Stomach (tissue), 19 donors: ENCODE data around the gene PHOX2A. TPM values are rescaled to one million over a fixed set of nuclear protein-coding genes. Genes with fewer than 3 reads are reported as not detected.
"Not testable (repeated sequence)": the region's sequence is repeated elsewhere in the genome, so short reads cannot be mapped to it uniquely, and the experiment has no call there.

Experiments used
- DNase-seq, 2 donors: peaks; one replicate each; pipeline versions ENCODE4 v3.0.0 to v3.0.0-alpha.2; 2013 to 2019
- H3K27ac ChIP-seq, 5 donors: fragments of 200-600 bp in 4 of 5; sonication (generic) in 4 of 5; one replicate each; pipeline ENCODE4 v1.5.1; 2013 to 2019; ENCODE audit warnings: mild to moderate bottlenecking in 1 of 5, moderate library complexity in 1 of 5
- H3K27me3 ChIP-seq, 3 donors: fragments of 200-600 bp; sonication (generic); one replicate each; pipeline ENCODE4 v1.5.1; 2017 to 2019; ENCODE audit warnings: mixed run types in 1 of 3
- H3K36me3 ChIP-seq, 4 donors: fragments of 200-600 bp; sonication (generic); 1 replicate in 3 of 4; 2 replicates in 1 of 4; pipeline ENCODE4 v1.5.1; 2016 to 2019
- H3K4me1 ChIP-seq, 4 donors: fragments of 200-600 bp; sonication (generic); one replicate each; pipeline ENCODE4 v1.5.1; 2016 to 2019
- H3K4me3 ChIP-seq, 4 donors: fragments of 200-600 bp; sonication (generic) in 3 of 4; one replicate each; pipeline ENCODE4 v1.5.1; 2016 to 2019; ENCODE audit warnings: mild to moderate bottlenecking in 1 of 4
- H3K9me3 ChIP-seq, 4 donors: fragments of 200-600 bp; sonication (generic); one replicate each; pipeline ENCODE4 v1.5.1; 2016 to 2019
- CTCF ChIP-seq, 7 experiments: fragments of 450-650 bp in 4 of 7; fragments of 200-600 bp in 3 of 7; sonication (generic) in 3 of 7; IDR thresholded peaks; one replicate each; pipeline ENCODE4 v1.5.1; 2016 to 2019; ENCODE audit warnings: antibody characterized with exemption in 7 of 7, control low read depth in 2 of 7, mild to moderate bottlenecking in 1 of 7
- EP300 ChIP-seq: sonication (generic); formaldehyde crosslinking; IDR thresholded peaks from one replicate; pipeline ENCODE4 v1.6.1; 2017; ENCODE audit warnings: antibody characterized with exemption
- POLR2A ChIP-seq, 4 donors: fragments of 450-650 bp; IDR thresholded peaks; one replicate each; pipeline ENCODE4 v1.6.1; 2016; ENCODE audit warnings: antibody characterized with exemption in 4 of 4, control low read depth in 2 of 4, mild to moderate bottlenecking in 1 of 4, moderate library complexity in 1 of 4
- POLR2AphosphoS5 ChIP-seq, 3 donors: sonication (generic); formaldehyde crosslinking; IDR thresholded peaks; one replicate each; pipeline ENCODE4 v1.6.1; 2016; ENCODE audit warnings: antibody characterized with exemption in 3 of 3
- WGBS, 5 donors: extraction: QIAGEN DNeasy Blood & Tissue Kit in 3 of 5; methylation state at CpG; one replicate each; pipeline versions ENCODE4 v1.1.5 to v1.1.7; 2013 to 2018; 5-methylcytosine and 5-hydroxymethylcytosine counted together
- intact Hi-C: fragments of 100-400 bp; cut with DNase I; formaldehyde crosslinking; loops from one replicate; pipeline ENCODE4 v1.15.1; 2023; ENCODE audit warnings: low total_unique reads
- long read RNA-seq, 10 donors: transcript quantifications; one replicate each; lab custom pipeline, GENCODE V29; 2026
- polyA plus RNA-seq, 3 donors: library from polyadenylated mRNA; stranded (reverse); fragments of 200-250 nt; gene quantifications; one replicate each; pipeline ENCODE4 v1.2.3, GENCODE V29; 2013
- total RNA-seq, 5 donors: library from RNA; depleted of rRNA; stranded (reverse); fragments of >200 nt; gene quantifications; one replicate each; pipeline versions ENCODE4 v1.1.0 to v1.2.3, GENCODE V29; 2014 to 2016
- donor health status: healthy with polysubstance abuse.
- donor health status: Bipolar disorder and iron deficiency.
- donor health status: healthy.

PHOX2A gene
- total RNA-seq (not detected), polyA plus RNA-seq (under 1 TPM in 1 of 3 donors, not detected in 2; 0.53 TPM)
- long read RNA-seq, donor 1, partial matches to known transcripts = 0 of 4 reads
- long read RNA-seq, donor 1, other reads (novel, unspliced or antisense) = 0 of 4 reads
- long read RNA-seq, donor 2, partial matches to known transcripts = 0 of 3 reads
- long read RNA-seq, donor 2, other reads (novel, unspliced or antisense) = 0 of 3 reads
- long read RNA-seq, donor 3 = 0 reads
- long read RNA-seq, donor 4 = 0 reads
- long read RNA-seq, donor 5, transcript PHOX2A-201 (3 exons, 1,699 nt) = major isoform, 9 of 9 reads
- long read RNA-seq, donor 5, partial matches to known transcripts = 0 of 9 reads
- long read RNA-seq, donor 5, other reads (novel, unspliced or antisense) = 0 of 9 reads
- long read RNA-seq, donor 6, partial matches to known transcripts = 0 of 4 reads
- long read RNA-seq, donor 6, other reads (novel, unspliced or antisense) = 0 of 4 reads
- long read RNA-seq, donor 7, transcript PHOX2A-201 (3 exons, 1,699 nt) = major isoform, 8 of 78 reads
- long read RNA-seq, donor 7, partial matches to known transcripts = 70 of 78 reads
- long read RNA-seq, donor 7, other reads (novel, unspliced or antisense) = 0 of 78 reads
- long read RNA-seq, donor 8, partial matches to known transcripts = 23 of 24 reads
- long read RNA-seq, donor 8, other reads (novel, unspliced or antisense) = 0 of 24 reads
- long read RNA-seq, donor 9 = 0 reads
- long read RNA-seq, donor 10, partial matches to known transcripts = 0 of 2 reads
- long read RNA-seq, donor 10, other reads (novel, unspliced or antisense) = 0 of 2 reads

GRCh38 chr11:72244060-72244360 is at the start of gene PHOX2A:
Gene PHOX2A, minus strand, starts transcription at chr11:72244176. Its CDS starts 172 bp downstream, at chr11:72244004.
- Histone ChIP-seq H3K36me3 (no peaks in the 10 kb centered on the region), H3K27me3 (peaks cover 21 to 93% (median 62%) of the 10 kb centered on the region in 3 donors), H3K27ac (no peak within 1 kb of the TSS), H3K9me3 (peaks cover 0 to 8% (median 0%) of the 10 kb centered on the region in 4 donors), H3K4me1 (peaks cover 30 to 42% (median 36%) of the 10 kb centered on the region in 4 donors), H3K4me3 (peak within 1 kb of the TSS in 3 of 4 donors; percentile 19 to 38 (median 25))
- WGBS, 5 donors = 0 to 4% (median 3%) methylated on average over 7 to 37 of the region's 37 CpGs
- no peak for DNase-seq
- intact Hi-C loops = no loop called here
- no peak for TF ChIP-seq POLR2AphosphoS5 (IDR thresholded peaks at IDR 0.05)
- TF ChIP-seq EP300 = no peak
- TF ChIP-seq CTCF (IDR thresholded peaks at IDR 0.05) = no peak
- no peak for TF ChIP-seq POLR2A (IDR thresholded peaks at IDR 0.05)

- peaks cover 5 to 65% (median 60%) of the 10 kb centered on the region in 4 donors for H3K36me3 ChIP-seq
- 88 to 97% (median 96%) methylated on average over 7 to 14 of the region's 14 CpGs for WGBS, 5 donors
Observed at GRCh38 chr11:72293391-72293790, 49.4 kb upstream of the PHOX2A start.

GRCh38 chr11:72292106-72292785 is 48.3 kb upstream of the PHOX2A start:
- intact Hi-C loops = no loop called here
- Histone ChIP-seq H3K27ac (no peak overlapping the region), H3K9me3 (no peaks in the 10 kb centered on the region), H3K4me3 (no peak overlapping the region), H3K36me3 (peaks cover 5 to 54% (median 50%) of the 10 kb centered on the region in 4 donors), H3K4me1 (no peaks in the 10 kb centered on the region), H3K27me3 (no peaks in the 10 kb centered on the region)
- TF ChIP-seq POLR2AphosphoS5 (IDR thresholded peaks at IDR 0.05) (no peak), EP300 (no peak), CTCF (IDR thresholded peaks at IDR 0.05) (no peak), POLR2A (IDR thresholded peaks at IDR 0.05) (no peak)
- DNase-seq = peak in 1 of 2 donors; percentile 10
- 77 to 89% (median 79%) methylated on average over 8 of the region's 8 CpGs for WGBS, 5 donors

More at GRCh38 chr11:72293391-72293790, 49.4 kb upstream of the PHOX2A start:
- Histone ChIP-seq H3K9me3 (no peaks in the 10 kb centered on the region), H3K27me3 (no peaks in the 10 kb centered on the region), H3K4me1 (no peaks in the 10 kb centered on the region), H3K4me3 (no peak overlapping the region), H3K27ac (no peak overlapping the region)
- intact Hi-C loops = no loop called here
- TF ChIP-seq POLR2AphosphoS5 (IDR thresholded peaks at IDR 0.05) (no peak), CTCF (IDR thresholded peaks at IDR 0.05) (no peak), EP300 (no peak), POLR2A (IDR thresholded peaks at IDR 0.05) (no peak)
- DNase-seq = no peak

- peaks cover 5 to 39% (median 35%) of the 10 kb centered on the region in 4 donors for H3K36me3 ChIP-seq
- intact Hi-C loops, H3K27ac ChIP-seq, H3K9me3 ChIP-seq, DNase-seq, H3K4me3 ChIP-seq, H3K4me1 ChIP-seq, H3K27me3 ChIP-seq: not testable (repeated sequence)
- WGBS, 5 donors = 64 to 86% (median 78%) methylated on average over 6 of the region's 6 CpGs
- peak in 1 of 7 experiments; percentile 15 for TF ChIP-seq CTCF (IDR thresholded peaks at IDR 0.05)
Observed at GRCh38 chr11:72290741-72291140, 46.8 kb upstream of the PHOX2A start.
